ENCODE measurements around the gene NUMA1.

Gene NUMA1

DNA sequence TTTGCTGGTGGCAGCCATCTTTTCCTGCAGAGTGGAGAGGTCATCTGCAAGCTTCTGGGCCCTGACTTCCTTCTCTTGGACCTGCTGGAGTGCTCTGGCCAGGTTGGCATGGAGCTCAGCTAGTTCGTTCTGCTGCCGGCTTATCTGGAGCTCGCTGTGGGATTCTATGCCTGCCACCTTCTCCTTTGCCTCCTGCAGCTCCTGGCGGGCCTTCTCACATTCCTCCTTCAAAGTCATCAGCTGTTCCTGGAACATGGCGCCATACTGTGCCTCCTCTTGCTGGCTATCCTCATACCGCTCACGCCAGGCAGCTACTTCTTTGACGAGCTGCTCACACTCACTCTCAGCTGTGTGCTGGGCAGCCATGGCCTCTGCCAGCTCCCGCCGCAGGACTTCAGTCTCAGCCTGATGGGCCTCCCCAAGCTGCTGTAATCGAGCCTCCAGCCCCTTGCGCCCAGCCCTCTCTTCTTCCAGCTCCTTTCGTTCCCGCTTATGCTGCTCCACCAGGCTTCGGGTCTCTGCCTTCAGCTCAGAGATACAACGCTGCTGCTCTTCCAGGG, 65.5 kb downstream of the NUMA1 start:
- no peak for DNase-seq

DNA sequence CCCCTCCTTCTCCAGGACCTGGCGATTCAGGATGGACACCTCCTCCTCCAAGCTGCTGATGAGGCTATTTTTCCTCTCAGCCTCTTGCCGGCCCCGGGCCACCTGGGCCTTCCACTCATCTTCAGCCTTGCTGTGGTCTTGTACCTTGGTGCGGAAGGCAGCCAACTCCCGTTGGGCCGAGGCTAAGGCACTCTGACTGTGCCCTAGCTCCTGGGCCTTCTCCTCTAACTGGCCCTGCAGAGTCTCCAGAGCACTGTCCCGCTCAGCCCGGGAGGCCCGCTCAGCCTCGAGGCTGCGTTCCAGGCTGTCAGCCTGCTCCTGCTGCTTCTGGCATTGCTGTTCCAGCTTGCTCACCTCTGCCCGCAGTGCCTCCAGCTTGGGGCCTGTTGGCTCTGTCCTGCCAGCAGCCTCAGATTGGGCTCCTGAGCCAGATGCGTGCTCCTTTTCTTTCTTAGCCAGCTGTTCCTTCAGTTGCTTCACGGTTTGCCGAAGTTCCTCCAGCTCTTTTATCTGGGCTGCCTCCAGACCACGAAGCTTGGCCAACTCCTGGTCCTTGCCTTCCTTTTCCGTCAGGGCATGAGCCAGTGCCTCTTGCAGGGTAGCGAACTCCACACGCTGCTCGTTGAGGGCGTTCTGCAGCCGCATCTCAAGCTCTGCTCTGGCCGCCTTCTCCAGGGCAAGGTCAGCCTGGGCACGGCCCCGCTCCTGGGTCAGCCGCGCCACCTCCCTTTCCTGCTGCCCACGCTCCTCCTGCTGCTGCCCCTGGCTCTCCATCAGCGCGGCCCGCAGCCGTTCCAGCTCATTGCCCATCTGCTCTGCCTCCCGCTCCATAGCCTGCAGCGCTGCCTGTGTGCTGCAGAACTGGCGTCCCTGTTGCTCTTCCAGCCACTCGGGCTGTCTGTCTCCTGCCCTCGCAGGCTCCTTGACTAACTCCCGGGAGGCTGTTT, 66.3 kb downstream of the NUMA1 start:
- no peak for DNase-seq

DNA sequence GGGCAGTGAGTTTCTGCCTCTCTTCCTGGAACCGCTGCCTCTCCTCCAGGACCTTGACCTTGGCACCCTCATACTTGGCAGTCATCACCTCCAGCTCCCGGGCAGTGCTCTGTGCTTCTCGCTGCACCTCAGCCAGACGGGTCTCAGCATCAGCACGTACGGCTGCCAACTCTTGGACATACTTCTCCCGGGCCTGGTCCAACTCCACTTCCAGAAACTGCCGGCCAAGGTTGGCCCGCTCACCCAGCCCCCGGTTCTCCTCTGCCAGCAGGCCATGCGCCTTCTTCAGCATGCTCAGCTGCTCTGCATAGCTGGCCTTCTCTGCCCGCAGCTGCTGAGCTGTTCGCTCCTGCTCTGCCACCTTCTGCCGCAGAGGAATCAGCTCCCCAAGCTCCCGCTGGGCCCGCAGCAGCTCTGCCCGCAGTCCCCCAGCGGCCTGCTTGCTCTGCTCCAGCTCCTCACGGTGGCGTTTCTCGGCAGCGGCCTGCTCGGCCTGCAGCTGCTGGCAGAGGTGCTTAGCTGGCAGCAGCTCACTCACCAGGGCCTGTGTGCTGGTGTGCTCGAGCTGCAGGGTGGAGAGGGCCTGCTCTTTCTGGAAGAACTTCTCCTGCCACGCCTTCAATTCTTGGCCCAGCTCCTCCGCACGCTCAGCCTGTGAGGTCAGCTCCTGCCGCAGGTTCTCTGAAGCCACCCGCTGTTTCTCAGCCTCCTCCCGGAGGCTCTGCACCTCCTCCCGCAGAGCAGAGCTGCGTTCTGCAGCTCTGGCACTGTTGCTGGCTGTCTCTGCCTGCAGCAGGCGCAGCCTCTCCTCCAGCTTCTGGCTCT, 67.2 kb downstream of the NUMA1 start:
- DNase-seq: no peak

DNA sequence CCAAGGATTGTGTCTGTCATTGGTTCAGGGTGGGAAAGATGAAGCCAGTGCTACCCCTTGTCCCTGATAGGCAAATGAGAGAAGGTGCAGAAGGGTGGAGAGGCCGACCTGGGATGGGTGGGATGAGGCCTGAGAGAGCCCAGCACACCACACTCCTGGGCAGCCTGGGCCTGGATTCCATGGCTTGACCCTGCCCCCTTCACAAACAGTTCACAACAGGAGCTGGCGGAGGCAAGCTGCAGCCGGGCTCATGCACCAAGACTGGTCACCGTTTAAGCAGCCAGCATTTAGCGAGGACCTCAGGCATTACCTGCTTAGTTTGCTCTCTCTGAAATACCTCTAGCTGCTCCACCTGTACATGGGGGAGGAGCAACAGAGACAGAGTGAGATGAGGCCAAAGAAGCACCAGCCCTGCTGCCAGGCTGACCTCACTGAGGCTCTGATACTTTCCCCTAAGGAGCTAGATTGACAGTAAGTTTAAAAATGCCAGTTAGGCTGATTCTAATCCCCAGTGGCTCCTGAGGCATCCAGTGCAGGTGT, 68.2 kb downstream of the NUMA1 start:
- DNase-seq: no peak

DNA sequence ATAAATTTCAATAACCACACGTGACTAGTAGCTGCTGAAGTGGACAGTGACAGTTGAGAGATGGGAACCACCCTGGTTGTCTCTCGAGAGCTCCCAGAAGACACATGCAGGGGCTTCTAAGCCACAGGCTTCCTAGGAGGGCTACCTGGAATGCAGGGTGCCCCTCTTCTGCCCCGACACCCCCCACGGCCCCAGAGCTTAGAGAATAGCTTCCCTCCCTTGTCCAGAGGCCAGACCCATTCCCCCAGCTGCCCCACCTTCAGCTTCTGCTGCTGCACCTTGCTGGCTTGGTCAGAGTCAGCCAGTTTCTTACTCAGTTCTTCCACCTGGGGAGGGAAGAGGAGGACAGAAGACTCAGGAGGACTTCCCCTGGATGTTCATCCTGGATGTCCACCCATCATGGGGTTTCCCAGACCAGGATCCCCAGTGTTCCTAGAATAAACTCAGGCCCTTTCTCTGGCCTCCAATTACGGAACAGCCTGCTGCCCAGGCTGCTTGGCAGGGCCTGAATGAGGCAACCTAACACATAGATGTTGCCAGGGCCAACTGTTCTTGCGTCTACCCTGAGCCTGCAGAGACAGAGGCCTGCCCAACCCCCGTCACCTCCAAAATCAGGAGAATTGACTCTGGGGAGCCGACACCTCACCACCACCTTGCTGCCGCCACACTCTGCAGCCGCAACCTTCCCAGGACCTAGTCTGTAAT, 69.7 kb downstream of the NUMA1 start:
- DNase-seq: no peak

DNA sequence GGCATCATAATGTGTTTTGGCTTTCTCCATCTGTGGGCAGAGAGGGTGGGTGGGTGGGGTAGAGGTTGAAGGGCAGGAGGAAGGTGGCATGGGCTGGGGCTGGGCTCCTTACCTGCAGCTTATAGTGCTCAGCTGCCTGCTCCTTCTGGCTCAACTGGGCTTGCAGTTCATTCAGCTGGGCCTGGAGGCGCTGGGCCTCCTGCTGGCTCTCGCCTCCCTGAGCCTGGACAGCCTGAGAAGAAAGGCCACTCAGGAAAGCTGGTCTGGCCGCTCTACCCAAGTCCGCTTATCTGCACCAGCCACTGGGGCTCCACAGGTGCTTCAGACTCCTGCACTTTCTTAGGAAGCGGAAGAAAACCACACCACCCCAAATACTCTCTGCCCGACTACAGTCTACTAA, 71.2 kb downstream of the NUMA1 start:
- DNase-seq: no peak

DNA sequence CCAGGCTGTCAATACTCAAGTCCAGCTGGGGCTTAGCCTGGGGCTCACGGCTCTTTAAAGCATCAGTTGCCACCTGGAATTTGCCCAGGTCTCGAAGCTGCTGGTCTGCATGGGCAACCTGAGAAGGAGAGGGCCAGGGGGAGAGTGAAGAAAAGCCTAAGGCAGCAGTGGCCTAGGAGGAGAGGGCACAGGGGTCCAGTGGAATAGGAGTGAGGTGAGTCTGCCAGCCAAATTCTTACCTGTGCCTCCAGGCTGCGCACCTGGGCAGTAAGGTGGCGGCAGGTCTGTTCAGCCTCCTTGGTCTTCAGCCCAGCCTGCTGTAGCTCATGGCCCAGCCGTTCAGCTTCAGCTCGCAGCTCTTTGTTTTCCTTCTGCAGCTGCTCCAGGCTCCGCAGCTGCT, 71.6 kb downstream of the NUMA1 start:
- DNase-seq: no peak

DNA sequence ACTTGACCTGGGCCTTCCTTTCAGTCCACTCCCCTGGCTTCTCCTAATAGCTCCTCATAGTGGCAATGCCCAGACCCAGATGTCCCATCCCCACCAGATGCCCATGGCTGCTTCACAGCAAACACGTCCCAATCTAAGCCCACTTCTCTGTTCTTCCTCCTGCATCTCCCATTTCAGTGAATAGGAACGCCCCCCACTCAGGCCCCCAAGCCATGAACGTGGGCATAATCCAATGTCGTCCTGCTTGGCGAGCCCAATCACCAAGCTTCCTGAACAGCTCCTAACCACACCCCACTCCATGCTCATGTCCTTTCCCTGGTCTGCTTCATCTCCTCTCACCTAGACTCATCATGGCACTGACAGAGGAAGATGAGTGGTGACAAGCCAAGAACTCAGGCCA, 72.8 kb downstream of the NUMA1 start:
- DNase-seq: no peak

DNA sequence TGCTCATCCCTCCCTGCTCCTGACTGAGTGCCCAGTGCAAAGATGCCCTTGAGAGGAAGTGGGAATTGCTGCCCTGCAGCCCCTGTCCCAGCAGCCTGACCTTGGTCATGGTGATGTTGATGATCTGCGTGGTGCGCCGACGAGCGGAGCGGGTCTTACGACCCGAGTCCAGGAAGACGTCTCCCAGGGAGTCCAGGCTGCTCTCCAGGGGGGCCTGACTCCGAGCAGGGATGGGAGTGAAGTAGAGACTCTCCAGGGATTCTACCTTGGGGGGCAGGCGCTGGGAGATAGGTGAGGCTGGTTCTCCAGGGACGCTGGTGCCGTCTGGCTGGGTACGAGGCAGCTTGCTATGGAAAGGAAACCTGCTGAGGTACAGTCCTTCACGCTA, 73.3 kb downstream of the NUMA1 start:
- no peak for DNase-seq

DNA sequence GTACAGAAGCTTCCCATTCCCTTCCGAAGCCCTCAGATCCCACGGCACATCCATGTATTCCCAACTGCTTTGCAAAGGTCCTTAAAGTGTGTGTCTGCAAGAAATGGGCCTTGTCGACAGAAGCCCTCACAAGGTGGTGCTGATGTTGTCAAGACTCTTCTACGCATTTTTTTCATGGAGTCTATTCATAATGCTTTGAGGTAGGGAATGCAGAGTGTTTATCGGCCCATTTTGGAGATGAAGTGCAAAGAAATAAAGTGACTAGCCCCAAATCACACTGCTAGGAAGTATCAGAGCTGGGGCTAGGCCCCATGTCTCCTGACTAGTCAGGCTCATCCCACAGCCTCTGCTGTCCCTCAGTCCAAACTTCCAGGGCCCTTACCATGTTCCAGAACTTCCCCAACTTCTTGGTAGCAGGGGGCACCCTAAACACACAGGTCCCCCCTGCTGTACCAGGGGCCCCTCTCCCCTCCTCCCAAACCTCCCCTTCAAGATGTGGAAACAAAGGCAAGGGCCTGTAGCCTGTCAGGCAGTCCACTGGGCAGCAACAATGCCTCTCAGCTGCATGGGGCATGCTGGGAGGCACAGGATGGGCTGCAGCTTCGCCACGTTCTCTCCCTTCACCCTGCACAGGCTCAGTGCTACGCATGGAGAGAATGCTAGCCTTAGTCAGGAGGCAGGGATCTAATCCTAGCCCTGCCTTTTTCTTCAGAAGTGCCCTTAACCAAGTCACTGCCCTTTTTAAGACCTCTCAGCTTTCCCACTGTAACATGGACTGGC, 73.8 kb downstream of the NUMA1 start:
- DNase-seq: no peak

DNA sequence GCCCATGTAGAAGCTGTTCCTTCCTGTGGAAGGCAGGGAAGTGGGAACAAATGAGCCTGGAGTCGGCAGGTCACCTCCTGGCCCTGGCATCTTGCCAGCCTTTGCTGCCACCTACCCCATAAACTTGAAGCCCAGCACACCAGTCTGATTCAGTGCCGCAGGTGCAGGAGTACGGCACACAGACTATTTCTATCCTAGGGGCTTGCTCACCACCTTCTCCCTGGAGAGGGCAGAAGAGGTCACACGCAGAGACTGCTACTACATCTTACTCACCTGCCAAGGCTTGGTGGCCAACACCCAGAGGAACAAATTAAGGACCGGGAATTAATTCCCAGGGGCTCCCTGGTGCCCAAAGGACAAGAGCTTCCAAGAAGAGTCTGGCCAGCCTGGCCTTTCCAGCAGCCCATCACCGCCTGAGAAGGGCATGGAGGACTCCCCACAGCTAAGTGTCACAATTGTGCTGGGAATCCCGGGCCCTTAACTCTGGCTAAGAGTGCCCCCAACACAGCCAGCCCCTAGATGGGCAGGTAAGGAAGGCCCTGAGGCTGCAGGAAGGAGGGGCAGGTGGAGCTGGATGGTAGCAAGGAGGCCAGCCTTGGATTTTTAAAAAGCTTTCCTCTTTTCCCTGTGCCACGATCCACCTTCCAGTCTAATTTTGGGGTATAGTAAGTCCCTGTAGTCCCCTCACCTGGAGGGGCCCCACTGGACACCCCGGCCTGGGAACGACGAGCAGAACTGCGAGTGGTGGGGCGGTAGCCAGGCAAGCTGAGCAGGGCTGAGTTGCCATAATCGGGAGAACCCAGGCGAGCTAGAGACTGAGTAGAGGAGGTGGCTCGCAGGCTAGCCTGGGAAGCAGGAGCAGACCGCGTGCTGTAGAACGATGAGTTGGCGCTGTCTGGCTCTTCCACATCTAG, 74.7 kb downstream of the NUMA1 start:
- DNase-seq: peak in 1 of 2 experiments; percentile 17

DNA sequence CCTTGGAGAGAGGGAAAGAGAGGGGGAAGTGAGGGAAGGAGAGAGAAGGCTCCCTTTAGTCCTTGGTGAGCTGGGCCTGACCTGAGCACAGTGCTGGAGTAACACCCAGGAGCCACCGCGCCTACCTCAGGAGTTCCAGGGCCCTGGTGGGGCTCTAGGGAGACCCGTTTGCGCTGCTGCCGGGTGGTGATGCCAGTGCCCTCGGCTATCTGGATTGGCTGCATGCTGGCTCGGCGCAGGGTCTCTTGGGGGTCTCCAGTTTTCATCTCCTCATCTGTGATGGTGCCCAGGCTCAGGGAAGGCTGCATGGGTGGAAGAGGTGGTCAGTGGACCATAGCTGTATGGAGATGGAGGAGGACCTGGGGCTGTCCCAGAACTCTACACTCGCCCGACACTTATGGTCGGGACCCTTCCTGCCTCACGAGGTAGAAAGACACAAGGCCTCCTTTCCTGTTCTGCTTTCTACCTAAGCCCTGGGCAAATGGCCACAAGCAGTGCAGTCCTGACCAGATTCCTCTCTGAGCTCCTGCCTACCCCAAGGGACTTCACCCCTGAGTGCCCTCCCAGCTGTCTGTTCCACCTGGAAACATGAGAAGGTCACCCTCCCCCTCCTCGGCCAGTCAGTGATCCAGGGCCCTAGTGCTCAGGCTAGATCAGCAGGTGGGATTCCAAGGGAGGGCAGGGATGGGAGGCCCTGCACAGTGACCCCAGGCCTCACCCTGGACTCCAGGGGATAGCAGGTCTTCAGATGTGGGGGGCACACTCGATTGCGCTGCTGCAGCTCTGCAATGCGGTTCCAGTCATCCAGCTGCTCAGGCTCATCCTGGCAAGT, 75.6 kb downstream of the NUMA1 start:
- DNase-seq: no peak

DNA sequence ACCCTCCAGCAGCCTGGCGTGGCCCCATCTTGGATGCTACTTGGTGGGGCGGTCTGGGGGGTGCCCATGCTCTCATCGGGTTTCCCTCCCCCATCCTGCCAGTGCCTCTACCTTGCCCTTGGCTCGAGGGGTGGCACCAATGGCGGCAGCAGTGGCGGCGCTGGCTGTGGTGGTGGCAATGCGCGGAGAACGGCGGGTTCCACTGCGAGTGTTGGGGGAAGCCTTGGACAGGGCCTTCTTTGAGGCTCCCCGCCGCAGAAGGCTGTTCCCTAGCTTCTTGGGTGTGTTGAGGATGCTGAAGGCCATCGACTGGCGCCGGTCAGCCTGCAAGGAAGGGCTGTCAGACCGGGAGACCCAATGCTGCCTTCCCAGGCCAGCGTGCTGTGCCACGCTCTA, 76.6 kb downstream of the NUMA1 start:
- DNase-seq: peak in 1 of 2 experiments; percentile 19

DNA sequence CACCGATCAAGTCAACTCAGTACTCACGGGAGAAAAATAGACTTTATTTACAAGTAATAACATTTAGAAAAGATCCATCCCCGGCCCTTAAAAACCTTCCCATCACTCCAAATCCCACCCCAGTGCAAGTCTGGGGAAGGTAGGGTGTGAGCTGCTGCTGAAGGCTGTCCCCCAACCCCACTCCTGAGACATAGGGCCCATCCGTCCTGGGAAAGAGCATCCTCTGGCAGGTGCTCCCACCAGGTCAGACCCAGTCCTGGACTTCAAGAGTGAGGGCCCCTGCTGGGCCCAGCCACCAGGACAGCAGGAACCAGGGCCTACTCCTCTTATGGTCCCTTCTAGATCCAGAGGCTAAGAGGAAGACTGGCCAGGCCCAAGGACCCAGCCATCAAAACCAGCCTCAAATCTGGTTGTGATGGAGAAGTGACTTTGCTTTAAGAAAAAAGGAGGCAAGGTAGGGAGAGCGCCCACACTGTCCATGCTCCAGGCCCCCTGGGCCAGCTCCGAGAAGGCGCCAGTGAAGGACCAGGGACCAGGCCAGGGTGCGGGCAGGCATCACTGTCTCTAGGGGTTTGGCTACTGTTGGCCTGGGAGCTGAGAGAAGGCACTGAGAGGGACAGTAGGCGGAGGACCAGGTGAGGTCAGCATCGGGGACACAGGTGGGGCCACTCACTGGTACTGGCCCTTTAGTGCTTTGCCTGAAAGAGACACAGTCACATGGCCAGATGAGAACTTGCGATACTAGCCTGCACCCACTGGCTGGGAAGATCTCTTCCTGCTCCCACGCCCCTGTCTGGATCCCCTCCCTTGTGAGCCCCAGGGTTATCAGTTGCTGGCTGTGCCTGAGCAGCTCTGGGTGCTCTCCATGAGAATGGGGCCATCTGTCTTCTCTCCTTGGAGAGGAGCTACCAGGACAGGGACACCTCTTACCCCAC, 77.2 kb downstream of the NUMA1 start:
- peak in 1 of 2 experiments; percentile 17 for DNase-seq

DNA sequence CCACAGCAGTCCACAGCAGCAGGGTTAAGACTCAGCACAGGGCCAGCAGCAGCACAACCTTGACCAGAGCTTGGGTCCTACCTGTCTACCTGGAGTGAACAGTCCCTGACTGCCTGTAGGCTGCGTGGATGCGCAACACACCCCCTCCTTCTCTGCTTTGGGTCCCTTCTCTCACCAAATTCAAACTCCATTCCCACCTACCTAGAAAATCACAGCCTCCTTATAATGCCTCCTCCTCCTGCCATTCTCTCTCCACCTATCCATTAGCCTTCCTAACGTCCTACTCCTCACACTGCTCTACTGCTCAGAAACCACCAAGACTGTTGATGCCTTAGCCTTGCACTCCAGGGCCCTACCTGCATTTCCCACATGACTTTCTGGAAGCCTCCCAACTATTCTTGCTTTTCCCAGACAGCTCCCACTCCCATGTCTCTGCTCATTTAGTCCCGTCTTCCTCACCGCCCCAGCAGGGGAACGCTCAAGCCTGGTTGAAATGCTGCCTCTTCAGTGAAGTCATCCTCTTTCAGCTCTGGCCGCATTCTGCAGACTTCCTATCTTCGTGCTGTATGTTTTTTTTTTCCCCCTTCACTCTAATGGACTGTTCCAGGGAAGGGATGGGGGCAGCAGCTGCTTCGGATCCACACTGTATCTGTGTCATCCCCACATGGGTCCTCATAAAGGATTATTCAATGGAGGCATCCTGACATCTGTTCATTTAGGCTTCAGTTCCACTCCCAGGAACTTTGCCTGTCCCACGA, 78.3 kb downstream of the NUMA1 start:
- peak in 1 of 2 experiments; percentile 17 for DNase-seq

DNA sequence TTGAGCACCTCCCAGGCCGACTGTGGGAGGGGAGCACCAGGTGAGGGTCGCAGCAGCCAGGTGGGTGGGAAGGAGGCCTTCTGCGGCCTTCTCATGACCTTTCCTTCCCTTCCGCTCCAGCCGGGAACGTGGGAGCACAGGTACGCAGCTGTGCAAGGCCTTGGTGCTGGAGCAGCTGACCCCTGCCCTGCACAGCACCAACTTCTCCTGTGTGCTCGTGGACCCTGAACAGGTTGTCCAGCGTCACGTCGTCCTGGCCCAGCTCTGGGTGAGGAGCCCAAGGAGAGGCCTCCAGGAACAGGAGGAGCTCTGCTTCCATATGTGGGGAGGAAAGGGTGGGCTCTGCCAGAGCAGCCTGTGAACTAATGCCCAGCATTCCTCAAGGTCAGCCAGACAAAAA, 79.1 kb downstream of the NUMA1 start:
- no peak for DNase-seq

DNA sequence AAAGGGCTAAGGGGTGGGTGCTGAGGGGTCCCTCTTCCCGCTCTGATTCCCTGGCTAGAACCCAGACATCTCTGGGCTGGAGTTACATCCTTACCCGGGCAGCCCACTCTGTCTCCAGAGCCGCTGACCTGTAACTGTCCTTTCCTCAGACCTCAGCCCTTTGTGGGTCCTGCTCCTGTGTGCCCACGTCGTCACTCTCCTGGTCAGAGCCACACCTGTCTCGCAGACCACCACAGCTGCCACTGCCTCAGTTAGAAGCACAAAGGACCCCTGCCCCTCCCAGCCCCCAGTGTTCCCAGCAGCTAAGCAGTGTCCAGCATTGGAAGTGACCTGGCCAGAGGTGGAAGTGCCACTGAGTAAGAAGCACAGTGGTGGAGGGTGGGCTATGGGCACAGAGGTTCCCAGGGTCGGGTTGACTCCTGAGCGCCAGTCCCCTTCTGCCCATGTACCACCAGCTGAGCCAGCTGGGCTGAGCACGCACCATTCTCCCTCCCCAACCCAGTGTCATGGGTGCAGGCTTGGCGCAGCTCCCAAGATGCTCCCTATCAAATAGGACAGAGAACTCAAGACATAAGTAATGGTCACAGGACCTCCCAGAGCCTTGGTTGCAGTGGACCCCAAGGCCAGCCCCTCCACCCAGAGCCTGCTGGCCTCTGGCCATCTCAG, 80.0 kb downstream of the NUMA1 start:
- no peak for DNase-seq

All from activated T-cell treated with anti-CD3 and anti-CD28 coated beads, Interleukin-2, amount 50 U/mL, for 48 hours (primary cell).